ES-I3 (cell line): Measurements from ENCODE around the gene ACVR1B.

Experiments used
- H3K36me3 ChIP-seq: 2 replicates; pipeline ENCODE4 v1.6.1; 2013; ENCODE audit warnings: mild to moderate bottlenecking, low read length, control low read depth, moderate library complexity; ENCODE audit not compliant: insufficient read depth
- H3K4me1 ChIP-seq: 2 replicates; pipeline ENCODE4 v1.6.1; 2013; ENCODE audit warnings: mild to moderate bottlenecking, control low read depth, low read length; ENCODE audit not compliant: insufficient read depth
- H3K9ac ChIP-seq: 2 replicates; pipeline ENCODE4 v1.6.1; 2013; ENCODE audit warnings: low read depth, mild to moderate bottlenecking, low read length, moderate library complexity
- H3K9me3 ChIP-seq: 2 replicates; pipeline ENCODE4 v1.6.1; 2013; ENCODE audit warnings: mild to moderate bottlenecking, low read length, moderate library complexity; ENCODE audit not compliant: control insufficient read depth, insufficient read depth

ACVR1B gene

GRCh38 chr12:51960488-51960887 is 9.0 kb downstream of the ACVR1B start:
- H3K9me3 ChIP-seq: no peaks in the 10 kb centered on the region
- H3K9ac ChIP-seq: no peak overlapping the region
- H3K36me3 ChIP-seq: no peaks in the 10 kb centered on the region
- H3K4me1 ChIP-seq: no peaks in the 10 kb centered on the region

DNA sequence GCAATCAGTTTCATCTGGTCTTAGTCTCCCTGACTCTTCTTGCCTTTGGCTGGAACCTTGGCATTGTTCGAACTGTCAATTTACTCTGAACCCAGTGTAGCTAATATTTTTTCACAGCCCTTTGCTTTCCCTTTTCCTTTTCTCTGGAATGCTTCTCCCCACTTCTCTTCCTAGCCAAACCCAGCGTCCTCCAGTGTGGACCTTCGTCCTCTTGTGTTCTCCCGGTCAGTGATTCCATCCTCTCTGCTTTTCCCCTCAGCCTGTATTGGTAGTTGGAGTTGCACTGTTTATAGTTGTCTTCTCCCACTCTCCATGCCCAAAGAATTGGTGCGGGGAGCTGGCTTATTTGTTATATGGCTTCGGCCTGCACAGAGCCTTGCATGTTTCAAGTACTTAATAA is 9.4 kb downstream of the ACVR1B start:
- Histone ChIP-seq H3K9me3 (no peaks in the 10 kb centered on the region), H3K36me3 (no peaks in the 10 kb centered on the region), H3K9ac (no peak overlapping the region), H3K4me1 (no peaks in the 10 kb centered on the region)

- Histone ChIP-seq H3K9me3 (no peaks in the 10 kb centered on the region), H3K36me3 (no peaks in the 10 kb centered on the region), H3K9ac (no peak overlapping the region), H3K4me1 (no peaks in the 10 kb centered on the region)
Measured at GRCh38 chr12:51961834-51962233, 10.3 kb downstream of the ACVR1B start.

DNA sequence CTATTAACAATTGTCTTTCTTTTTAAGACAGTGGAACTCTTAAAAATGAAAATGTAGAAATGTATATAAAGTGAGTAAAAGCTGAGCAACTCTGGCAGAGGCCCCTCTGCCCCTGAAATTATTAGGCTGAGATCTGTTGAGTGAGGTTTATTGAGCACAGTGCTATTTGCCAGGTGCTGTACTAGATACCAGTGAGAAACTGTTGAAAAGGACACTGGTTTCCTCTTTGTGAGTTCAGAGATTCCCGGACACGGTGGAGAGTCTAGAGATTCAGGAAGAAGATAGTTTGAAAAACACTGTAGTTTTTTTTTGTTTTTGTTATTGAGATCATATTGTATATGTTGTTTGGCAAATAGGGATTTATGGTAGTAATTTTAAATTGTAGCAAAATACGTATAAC is 11.2 kb downstream of the ACVR1B start:
- Histone ChIP-seq H3K36me3 (no peaks in the 10 kb centered on the region), H3K4me1 (no peaks in the 10 kb centered on the region), H3K9ac (no peak overlapping the region), H3K9me3 (no peaks in the 10 kb centered on the region)

DNA sequence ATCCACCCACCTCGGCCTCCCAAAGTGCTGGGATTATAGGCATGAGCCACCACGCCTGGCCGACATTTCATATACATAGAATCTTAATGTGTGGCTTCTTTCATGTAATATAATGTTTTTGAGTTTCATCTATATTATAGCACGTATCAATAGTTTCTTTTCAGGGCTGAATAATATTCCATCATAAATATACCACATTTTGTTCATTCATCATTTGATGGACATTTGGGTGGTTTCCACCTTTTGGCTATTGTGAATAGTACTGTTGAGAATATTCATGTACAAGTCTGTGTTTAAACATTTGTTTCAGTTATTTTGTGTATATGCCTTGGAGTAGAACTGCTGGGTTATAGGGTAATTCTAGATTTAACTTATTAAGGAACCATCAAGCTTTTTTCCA is 12.0 kb downstream of the ACVR1B start:
- Histone ChIP-seq H3K9me3 (no peaks in the 10 kb centered on the region), H3K4me1 (no peaks in the 10 kb centered on the region), H3K36me3 (no peaks in the 10 kb centered on the region), H3K9ac (no peak overlapping the region)

- no peaks in the 10 kb centered on the region for H3K36me3 ChIP-seq
- H3K9me3 ChIP-seq: no peaks in the 10 kb centered on the region
- H3K9ac ChIP-seq: no peak overlapping the region
- H3K4me1 ChIP-seq: peaks cover 15% of the 10 kb centered on the region
Measured at GRCh38 chr12:51969643-51970042, 18.1 kb downstream of the ACVR1B start.

DNA sequence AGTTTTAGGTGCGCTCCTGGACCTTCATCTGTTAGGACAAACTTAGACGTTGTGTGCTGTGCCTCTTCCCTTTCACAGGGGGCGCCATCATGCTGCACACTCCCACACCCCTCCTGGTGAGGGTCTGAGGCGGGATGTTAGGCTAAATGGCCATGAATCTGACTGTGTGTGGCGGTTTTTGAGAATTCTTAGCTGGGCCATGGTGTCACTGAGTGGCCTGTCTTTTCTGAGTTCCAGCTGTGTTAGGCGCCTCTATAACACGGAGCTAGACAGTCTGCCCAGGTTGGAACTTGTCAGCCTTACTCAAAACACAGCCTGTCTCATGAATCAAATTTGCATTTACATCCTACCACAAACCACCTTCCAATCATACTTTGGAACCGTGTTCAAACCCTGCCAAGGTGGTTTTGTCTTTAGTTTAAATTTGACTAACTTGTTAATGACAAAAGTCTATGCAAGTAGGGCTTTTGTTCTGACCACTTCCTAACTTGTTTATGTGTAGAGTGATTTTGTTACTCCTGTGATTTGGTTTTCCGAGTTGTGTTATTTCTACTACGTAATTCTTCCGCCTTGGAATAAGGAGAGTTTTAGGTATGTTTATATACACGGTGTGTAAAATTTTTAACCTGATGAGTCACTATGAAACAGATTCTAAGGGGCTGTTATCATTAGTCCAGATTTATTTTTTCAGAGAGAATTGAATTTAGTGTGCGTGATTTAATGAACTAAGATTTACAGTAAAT is 19.6 kb downstream of the ACVR1B start:
- Histone ChIP-seq H3K36me3 (no peaks in the 10 kb centered on the region), H3K4me1 (peaks cover 15% of the 10 kb centered on the region), H3K9me3 (no peaks in the 10 kb centered on the region), H3K9ac (no peak overlapping the region)

DNA sequence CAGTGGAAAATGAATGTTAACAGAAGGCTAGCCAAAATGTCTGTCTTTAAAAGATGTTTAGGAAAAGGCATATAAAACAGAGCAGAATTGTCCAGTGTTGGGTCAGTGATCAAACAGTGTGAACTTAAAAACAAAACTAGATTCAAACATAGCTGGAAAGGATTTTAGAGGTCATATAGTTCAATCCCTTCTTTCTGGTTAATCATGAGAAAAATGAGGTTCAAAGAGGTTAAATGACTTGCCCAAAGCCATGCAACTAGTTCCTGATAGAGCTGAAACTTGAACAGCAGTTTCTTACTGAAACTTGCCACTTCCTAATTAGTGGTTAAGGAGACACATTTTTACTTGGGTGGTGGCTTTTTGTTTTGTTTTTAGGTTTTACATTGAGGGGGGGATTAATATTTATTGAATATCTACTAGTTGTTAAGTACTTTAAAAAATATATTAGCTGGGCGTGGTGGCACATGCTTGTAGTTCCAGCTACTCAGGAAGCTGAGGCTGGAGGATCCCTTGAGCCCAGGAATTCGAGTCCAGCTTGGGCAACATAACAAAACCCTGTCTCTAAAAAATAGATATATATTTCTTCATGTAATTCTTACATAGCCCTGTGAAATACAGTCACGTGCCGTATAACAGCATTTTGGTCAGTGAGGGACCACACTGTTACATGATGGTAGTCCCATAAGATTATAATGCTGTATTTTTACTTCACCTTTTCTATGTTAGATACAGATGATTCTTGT is 20.4 kb downstream of the ACVR1B start:
- no peaks in the 10 kb centered on the region for H3K9me3 ChIP-seq
- H3K4me1 ChIP-seq: peaks cover 15% of the 10 kb centered on the region
- no peaks in the 10 kb centered on the region for H3K36me3 ChIP-seq
- no peak overlapping the region for H3K9ac ChIP-seq

GRCh38 chr12:51972422-51972812 is 20.9 kb downstream of the ACVR1B start:
- H3K36me3 ChIP-seq: no peaks in the 10 kb centered on the region
- no peak overlapping the region for H3K9ac ChIP-seq
- no peaks in the 10 kb centered on the region for H3K9me3 ChIP-seq
- H3K4me1 ChIP-seq: peaks cover 15% of the 10 kb centered on the region

DNA sequence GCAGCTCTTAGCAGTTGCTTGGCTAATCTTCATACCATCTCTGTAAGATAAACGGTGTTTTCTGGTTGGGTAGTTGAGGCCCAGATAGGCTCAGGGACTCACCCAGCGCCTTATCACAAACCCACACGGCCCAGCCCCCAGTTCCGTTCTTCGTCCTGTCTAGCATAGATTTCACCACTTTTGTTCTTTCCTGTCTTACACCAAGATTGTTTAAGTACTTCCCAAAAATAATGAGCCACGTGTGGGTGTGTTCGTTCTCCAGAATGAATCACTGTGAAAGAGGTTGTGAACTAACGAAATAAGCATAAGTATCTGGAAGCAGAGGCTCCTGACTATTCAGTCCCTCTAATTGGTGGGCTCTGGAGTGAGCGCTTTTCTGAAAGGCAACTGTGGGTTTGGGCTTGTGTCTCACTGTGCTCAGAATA is 21.4 kb downstream of the ACVR1B start:
- Histone ChIP-seq H3K36me3 (no peaks in the 10 kb centered on the region), H3K9ac (no peak overlapping the region), H3K4me1 (peaks cover 15% of the 10 kb centered on the region), H3K9me3 (no peaks in the 10 kb centered on the region)

GRCh38 chr12:51973560-51973959 is 22.1 kb downstream of the ACVR1B start:
- Histone ChIP-seq H3K9me3 (no peaks in the 10 kb centered on the region), H3K9ac (no peak overlapping the region), H3K36me3 (no peaks in the 10 kb centered on the region), H3K4me1 (peaks cover 15% of the 10 kb centered on the region)

- Histone ChIP-seq H3K9me3 (no peaks in the 10 kb centered on the region), H3K4me1 (peaks cover 15% of the 10 kb centered on the region), H3K36me3 (no peaks in the 10 kb centered on the region), H3K9ac (no peak overlapping the region)
Measured at GRCh38 chr12:51974646-51975045, 23.1 kb downstream of the ACVR1B start.

GRCh38 chr12:51975196-51975595 is 23.7 kb downstream of the ACVR1B start:
- Histone ChIP-seq H3K36me3 (no peaks in the 10 kb centered on the region), H3K9me3 (no peaks in the 10 kb centered on the region), H3K9ac (no peak overlapping the region), H3K4me1 (peaks cover 15% of the 10 kb centered on the region)

DNA sequence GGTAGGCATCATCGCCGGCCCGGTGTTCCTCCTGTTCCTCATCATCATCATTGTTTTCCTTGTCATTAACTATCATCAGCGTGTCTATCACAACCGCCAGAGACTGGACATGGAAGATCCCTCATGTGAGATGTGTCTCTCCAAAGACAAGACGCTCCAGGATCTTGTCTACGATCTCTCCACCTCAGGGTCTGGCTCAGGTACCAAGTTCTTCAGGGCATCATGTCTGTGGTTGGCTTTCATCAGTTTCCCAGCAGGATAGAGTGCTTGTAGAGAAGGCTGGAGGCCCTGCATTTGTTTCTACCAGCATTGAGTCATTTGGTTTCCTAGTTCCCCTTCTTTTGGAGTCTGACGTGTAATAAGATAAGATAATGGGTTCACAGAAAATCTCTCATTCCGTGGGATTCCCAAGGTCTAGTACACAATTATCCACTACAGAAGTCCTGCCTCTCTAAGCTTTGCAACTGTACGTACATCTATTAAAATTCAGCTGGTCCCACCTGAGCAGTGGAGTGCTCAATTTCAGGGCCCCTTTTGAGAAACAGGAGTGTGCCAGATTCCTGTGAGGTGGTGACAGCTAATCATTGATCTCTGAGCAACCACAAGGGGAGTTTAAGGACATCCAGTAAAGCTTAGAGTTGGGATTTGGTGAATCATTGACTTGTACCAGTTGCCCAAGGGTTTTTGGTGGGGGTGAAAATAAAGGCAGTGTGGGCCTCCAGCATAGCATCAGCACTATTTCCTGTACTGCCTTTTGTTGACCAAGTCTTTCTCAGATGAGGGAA is 25.1 kb downstream of the ACVR1B start:
- no peak overlapping the region for H3K9ac ChIP-seq
- no peaks in the 10 kb centered on the region for H3K36me3 ChIP-seq
- no peaks in the 10 kb centered on the region for H3K9me3 ChIP-seq
- peaks cover 9% of the 10 kb centered on the region; the same call in 1 of the 2 replicates for H3K4me1 ChIP-seq
